Natural killer cell (primary cell): ENCODE results near the gene GATA5. TPM values are rescaled to one million over a fixed set of nuclear protein-coding genes. Genes with fewer than 3 reads are reported as not detected.
A peak's percentile ranks its signal among the peaks of the same experiment; 100 is the strongest.

ENCODE experiments used
- ATAC-seq, 3 donors: fragments of 150-1000 bp in 2 of 3; fragments of 200-7000 bp in 1 of 3; cut with Tn5 transposase; 1 replicate in 1 of 3; 2 replicates in 2 of 3; pipeline ENCODE4 v1.10.0; 2021; ENCODE audit warnings: mild to moderate bottlenecking in 2 of 3, moderate library complexity in 2 of 3
- DNase-seq, 2 donors: peaks; one replicate each; pipeline versions ENCODE4 v3.0.0 to v3.0.0-alpha.2; 2013 to 2021; ENCODE audit warnings: mixed read lengths in 1 of 2
- H3K27ac ChIP-seq: one replicate; pipeline ENCODE4 v1.5.1; 2013; ENCODE audit warnings: mild to moderate bottlenecking, low read length
- H3K27me3 ChIP-seq: one replicate; pipeline ENCODE4 v1.6.1; 2013; ENCODE audit warnings: low read length; ENCODE audit not compliant: control insufficient read depth, insufficient read depth
- H3K36me3 ChIP-seq: one replicate; pipeline ENCODE4 v1.6.1; 2013; ENCODE audit warnings: low read length; ENCODE audit not compliant: control insufficient read depth, insufficient read depth
- H3K4me1 ChIP-seq: one replicate; pipeline ENCODE4 v1.6.1; 2013; ENCODE audit warnings: low read length; ENCODE audit not compliant: control insufficient read depth, insufficient read depth
- H3K4me3 ChIP-seq: one replicate; pipeline ENCODE4 v1.5.1; 2013; ENCODE audit warnings: low read length
- H3K9me3 ChIP-seq: one replicate; pipeline ENCODE4 v1.6.1; 2013; ENCODE audit warnings: low read length; ENCODE audit not compliant: control insufficient read depth, insufficient read depth
- H3K27ac Mint-ChIP-seq, 2 donors: one replicate each; pipeline ENCODE4 v1.8.0; 2022; ENCODE audit warnings: mild to moderate bottlenecking in 2 of 2, mixed read lengths in 2 of 2, moderate library complexity in 1 of 2
- H3K27me3 Mint-ChIP-seq, 2 donors: one replicate each; pipeline ENCODE4 v1.8.0; 2022; ENCODE audit warnings: low read depth in 2 of 2, mixed read lengths in 2 of 2
- H3K36me3 Mint-ChIP-seq: one replicate; pipeline ENCODE4 v1.8.0; 2022; ENCODE audit warnings: mixed read lengths
- H3K4me1 Mint-ChIP-seq, 2 donors: one replicate each; pipeline ENCODE4 v1.8.0; 2022; ENCODE audit warnings: mixed read lengths in 2 of 2
- H3K4me3 Mint-ChIP-seq: one replicate; pipeline ENCODE4 v1.8.0; 2022; ENCODE audit warnings: mild to moderate bottlenecking, moderate library complexity, mixed read lengths
- H3K9me3 Mint-ChIP-seq, 2 donors: one replicate each; pipeline ENCODE4 v1.8.0; 2022; ENCODE audit warnings: mixed read lengths in 2 of 2
- WGBS: methylation state at CpG from one replicate; pipeline ENCODE4 v1.1.7; 2013; ENCODE audit warnings: missing lambda C conversion rate; ENCODE audit not compliant: insufficient coverage; 5-methylcytosine and 5-hydroxymethylcytosine counted together
- intact Hi-C: fragments of 100-400 bp; cut with micrococcal nuclease; formaldehyde crosslinking; loops from one replicate; pipeline ENCODE4 v1.14.2; 2022
- total RNA-seq, 4 donors: library from RNA; stranded (reverse); fragments of 120-200 nt in 1 of 4; gene quantifications; one replicate each; pipeline versions ENCODE4 v1.2.3 to v1.2.4, GENCODE V29; 2013 to 2022
- TF ChIP-seq, protein P1 (sequence below): fragments of 200-600 bp; IDR thresholded peaks from one replicate; pipeline ENCODE4 v1.8.0; 2022; ENCODE audit warnings: antibody characterized with exemption

The GATA5 gene
- total RNA-seq, 3 donors from 2014 or later (not counting 1 experiment from before 2014, with no cell fraction given) = not detected

GRCh38 chr20:62483613-62484458 is 8.0 kb upstream of the GATA5 start:
- Mint-ChIP-seq H3K4me3 (no peak overlapping the region), H3K36me3 (no peaks in the 10 kb centered on the region), H3K27me3 (peaks cover 41 to 49% of the 10 kb centered on the region in 2 donors), H3K4me1 (peaks cover 5 to 9% of the 10 kb centered on the region in 2 donors), H3K9me3 (no peaks in the 10 kb centered on the region), H3K27ac (no peak overlapping the region)
- WGBS = 88% methylated on average over 25 of the region's 25 CpGs
- no peak overlapping the region for H3K4me3 ChIP-seq
- H3K4me1 ChIP-seq = peaks cover 13% of the 10 kb centered on the region
- H3K27ac ChIP-seq = no peak overlapping the region
- H3K27me3 ChIP-seq = peaks cover 37% of the 10 kb centered on the region
- TF ChIP-seq, protein P1, sequence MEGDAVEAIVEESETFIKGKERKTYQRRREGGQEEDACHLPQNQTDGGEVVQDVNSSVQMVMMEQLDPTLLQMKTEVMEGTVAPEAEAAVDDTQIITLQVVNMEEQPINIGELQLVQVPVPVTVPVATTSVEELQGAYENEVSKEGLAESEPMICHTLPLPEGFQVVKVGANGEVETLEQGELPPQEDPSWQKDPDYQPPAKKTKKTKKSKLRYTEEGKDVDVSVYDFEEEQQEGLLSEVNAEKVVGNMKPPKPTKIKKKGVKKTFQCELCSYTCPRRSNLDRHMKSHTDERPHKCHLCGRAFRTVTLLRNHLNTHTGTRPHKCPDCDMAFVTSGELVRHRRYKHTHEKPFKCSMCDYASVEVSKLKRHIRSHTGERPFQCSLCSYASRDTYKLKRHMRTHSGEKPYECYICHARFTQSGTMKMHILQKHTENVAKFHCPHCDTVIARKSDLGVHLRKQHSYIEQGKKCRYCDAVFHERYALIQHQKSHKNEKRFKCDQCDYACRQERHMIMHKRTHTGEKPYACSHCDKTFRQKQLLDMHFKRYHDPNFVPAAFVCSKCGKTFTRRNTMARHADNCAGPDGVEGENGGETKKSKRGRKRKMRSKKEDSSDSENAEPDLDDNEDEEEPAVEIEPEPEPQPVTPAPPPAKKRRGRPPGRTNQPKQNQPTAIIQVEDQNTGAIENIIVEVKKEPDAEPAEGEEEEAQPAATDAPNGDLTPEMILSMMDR = no peak
- no peak for DNase-seq
- intact Hi-C loops = no loop called here
- no peak for ATAC-seq
- no peaks in the 10 kb centered on the region for H3K9me3 ChIP-seq
- no peaks in the 10 kb centered on the region for H3K36me3 ChIP-seq

DNA sequence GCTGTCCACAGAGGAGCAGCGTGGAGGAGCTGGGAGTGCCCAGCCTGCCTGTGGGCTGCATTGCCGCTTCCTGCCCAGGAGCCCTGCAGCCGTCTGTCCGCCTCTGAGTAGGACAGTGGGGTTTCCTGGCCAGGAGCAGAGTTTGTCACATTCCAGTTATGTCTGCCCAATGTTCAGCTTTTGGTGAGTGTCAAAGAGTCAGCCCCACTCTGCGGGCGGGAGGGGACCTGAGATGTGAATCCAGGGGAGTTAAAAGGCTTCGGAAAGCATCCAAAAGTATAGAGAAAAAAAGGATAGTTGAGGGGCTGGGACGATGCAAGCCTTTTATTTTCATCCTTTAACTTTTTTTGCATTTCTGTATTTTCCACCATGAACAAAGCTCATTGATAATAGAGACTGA is 7.2 kb upstream of the GATA5 start:
- Mint-ChIP-seq H3K27me3 (peaks cover 41 to 51% of the 10 kb centered on the region in 2 donors), H3K4me3 (no peak overlapping the region), H3K27ac (no peak overlapping the region), H3K36me3 (no peaks in the 10 kb centered on the region), H3K9me3 (no peaks in the 10 kb centered on the region), H3K4me1 (peaks cover 5 to 9% of the 10 kb centered on the region in 2 donors)
- Histone ChIP-seq H3K9me3 (no peaks in the 10 kb centered on the region), H3K27ac (no peak overlapping the region), H3K36me3 (no peaks in the 10 kb centered on the region), H3K4me1 (peaks cover 13% of the 10 kb centered on the region), H3K27me3 (peaks cover 40% of the 10 kb centered on the region), H3K4me3 (no peak overlapping the region)
- DNase-seq (no peak), ATAC-seq (peak in 1 of 3 donors; percentile 36)
- TF ChIP-seq, protein P1 = no peak
- WGBS = 17% methylated on average over 7 of the region's 8 CpGs
- intact Hi-C loops = no loop called here

DNA sequence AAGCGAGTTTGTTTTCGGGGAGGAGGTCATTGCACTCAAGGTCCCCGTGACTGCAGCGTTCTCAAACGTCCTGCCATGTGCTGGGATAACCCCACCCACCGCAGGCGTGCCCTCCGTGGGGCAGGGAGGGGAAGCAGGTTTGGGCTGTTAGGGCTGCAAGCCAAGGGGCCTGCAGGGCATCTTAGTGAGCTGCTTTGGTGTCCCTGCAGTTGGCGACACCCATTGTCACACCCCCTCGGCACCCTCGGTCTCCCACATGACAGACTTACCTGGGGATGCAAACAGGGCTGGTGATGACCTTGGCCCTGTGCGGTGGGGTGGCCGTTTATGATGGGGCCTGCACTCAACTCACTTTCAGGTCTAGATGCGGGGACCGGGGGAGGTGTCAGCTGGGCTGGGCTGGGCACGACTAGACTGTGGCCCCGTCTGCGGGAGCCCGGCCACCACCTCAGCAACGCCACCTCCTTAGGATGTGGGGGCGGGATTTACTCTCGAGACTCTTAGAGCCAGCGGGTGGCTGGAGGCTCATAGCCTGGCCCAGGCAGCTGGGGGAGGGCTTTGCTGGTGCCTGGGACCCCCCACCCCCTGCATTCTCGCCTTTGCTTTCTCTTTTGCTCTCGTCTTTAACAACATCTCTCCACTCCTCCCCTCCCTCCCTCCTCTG is 6.5 kb upstream of the GATA5 start:
- 9% methylated on average over 25 of the region's 25 CpGs for WGBS
- H3K27me3 Mint-ChIP-seq = peaks cover 47 to 56% of the 10 kb centered on the region in 2 donors
- Histone ChIP-seq H3K4me1 (peaks cover 13% of the 10 kb centered on the region), H3K9me3 (no peaks in the 10 kb centered on the region), H3K4me3 (no peak overlapping the region), H3K36me3 (no peaks in the 10 kb centered on the region), H3K27ac (no peak overlapping the region), H3K27me3 (peaks cover 42% of the 10 kb centered on the region)
- intact Hi-C loops = no loop called here
- no peak overlapping the region for H3K4me3 Mint-ChIP-seq
- no peaks in the 10 kb centered on the region for H3K36me3 Mint-ChIP-seq
- peaks cover 5 to 9% of the 10 kb centered on the region in 2 donors for H3K4me1 Mint-ChIP-seq
- DNase-seq (no peak), ATAC-seq (peak in 1 of 3 donors; percentile 56)
- TF ChIP-seq, protein P1 = no peak
- H3K9me3 Mint-ChIP-seq = no peaks in the 10 kb centered on the region
- H3K27ac Mint-ChIP-seq = no peak overlapping the region
